OCI-LY1 (cell line): Measurements from ENCODE around the gene RNF144A.

Experiments used
- H2AFZ ChIP-seq: fragments of 200-600 bp; sonication (generic), shearing (Covaris generic); 2 replicates; pipeline ENCODE4 v1.6.0; 2014; ENCODE audit warnings: antibody characterized with exemption, mild to moderate bottlenecking, low read length
- H3F3A ChIP-seq: fragments of 200-600 bp; sonication (generic), shearing (Covaris generic); 2 replicates; pipeline ENCODE4 v1.6.0; 2014; ENCODE audit warnings: mild to moderate bottlenecking, antibody characterized with exemption, low read length, moderate library complexity; ENCODE audit not compliant: insufficient read depth
- H3K27ac ChIP-seq: fragments of 200-600 bp; sonication (generic); 2 replicates; pipeline ENCODE4 v1.5.1; 2014; ENCODE audit warnings: low read length, mixed run types, mild to moderate bottlenecking, low read depth; ENCODE audit not compliant: poor library complexity, severe bottlenecking
- H3K27me3 ChIP-seq: fragments of 200-600 bp; sonication (generic); 2 replicates; pipeline ENCODE4 v1.6.0; 2014; ENCODE audit warnings: antibody characterized with exemption, mild to moderate bottlenecking, low read length, moderate library complexity; ENCODE audit not compliant: insufficient read depth
- H3K36me3 ChIP-seq: fragments of 200-600 bp; sonication (generic); 2 replicates; pipeline ENCODE4 v1.6.1; 2014; ENCODE audit warnings: mild to moderate bottlenecking, antibody characterized with exemption, low read length, moderate library complexity, mixed read lengths; ENCODE audit not compliant: insufficient read depth
- H3K4me1 ChIP-seq: fragments of 200-600 bp; sonication (generic); 2 replicates; pipeline ENCODE4 v1.5.1; 2014; ENCODE audit warnings: mild to moderate bottlenecking, low read length, moderate library complexity; ENCODE audit not compliant: insufficient read depth, severe bottlenecking
- H3K4me2 ChIP-seq: fragments of 200-600 bp; sonication (generic), shearing (Covaris generic); 2 replicates; pipeline ENCODE4 v1.6.1; 2014; ENCODE audit warnings: low read length
- H3K4me3 ChIP-seq: fragments of 200-600 bp; sonication (generic); 2 replicates; pipeline ENCODE4 v1.5.1; 2014; ENCODE audit warnings: low read length, low read depth, mild to moderate bottlenecking, mixed read lengths; ENCODE audit not compliant: poor library complexity, severe bottlenecking
- H3K79me2 ChIP-seq: fragments of 200-600 bp; shearing (Covaris generic); 2 replicates; pipeline ENCODE4 v1.6.1; 2016; ENCODE audit warnings: mixed run types, low read length, mixed read lengths; ENCODE audit not compliant: insufficient read depth
- H3K9ac ChIP-seq: fragments of 200-600 bp; sonication (generic), shearing (Covaris generic); 2 replicates; pipeline ENCODE4 v1.6.1; 2014; ENCODE audit warnings: mild to moderate bottlenecking, low read length, mixed read lengths
- H3K9me2 ChIP-seq: fragments of 200-600 bp; sonication (generic), shearing (Covaris generic); 2 replicates; pipeline ENCODE4 v1.6.1; 2014; ENCODE audit warnings: low read depth, mild to moderate bottlenecking, low read length, mixed read lengths
- H3K9me3 ChIP-seq: fragments of 200-600 bp; shearing (Covaris generic); 2 replicates; pipeline ENCODE4 v1.6.1; 2014; ENCODE audit warnings: low read length, mixed read lengths
- H4K20me1 ChIP-seq: fragments of 200-600 bp; sonication (generic), shearing (Covaris generic); 2 replicates; pipeline ENCODE4 v1.6.0; 2016; ENCODE audit warnings: mild to moderate bottlenecking, low read length; ENCODE audit not compliant: insufficient read depth
- CTCF ChIP-seq: fragments of 200-600 bp; sonication (generic), shearing (Covaris generic); IDR thresholded peaks from 2 replicates; pipeline ENCODE4 v1.5.1; 2017; ENCODE audit warnings: mild to moderate bottlenecking, antibody characterized with exemption, low read length, moderate library complexity, mixed read lengths
- EZH2 ChIP-seq: fragments of 200-600 bp; sonication (generic), shearing (Covaris generic); IDR thresholded peaks from 2 replicates; pipeline ENCODE4 v1.8.0; 2017; ENCODE audit warnings: borderline replicate concordance, mixed run types, mild to moderate bottlenecking, antibody characterized with exemption, low read length, moderate library complexity, mixed read lengths

Gene RNF144A

GRCh38 chr2:6921321-6921922 lies 4.2 kb downstream of the RNF144A start:
- Histone ChIP-seq H3K4me1 (no peaks in the 10 kb centered on the region), H3K4me3 (no peak overlapping the region), H4K20me1 (no peaks in the 10 kb centered on the region), H2AFZ (no peak overlapping the region), H3K27ac (no peak overlapping the region), H3K9me2 (no peaks in the 10 kb centered on the region), H3K4me2 (no peak overlapping the region), H3F3A (no peaks in the 10 kb centered on the region), H3K9ac (no peak overlapping the region), H3K27me3 (no peaks in the 10 kb centered on the region), H3K36me3 (no peaks in the 10 kb centered on the region), H3K79me2 (no peaks in the 10 kb centered on the region), H3K9me3 (no peaks in the 10 kb centered on the region)
- no peak for TF ChIP-seq EZH2
- no peak for TF ChIP-seq CTCF

GRCh38 chr2:6922201-6922656 lies 5.0 kb downstream of the RNF144A start:
- Histone ChIP-seq H3K27ac (no peak overlapping the region), H3K4me2 (no peak overlapping the region), H3K4me1 (no peaks in the 10 kb centered on the region), H2AFZ (no peak overlapping the region), H3K79me2 (no peaks in the 10 kb centered on the region), H3K9me2 (no peaks in the 10 kb centered on the region), H3K9ac (no peak overlapping the region), H4K20me1 (no peaks in the 10 kb centered on the region), H3K9me3 (no peaks in the 10 kb centered on the region), H3K4me3 (no peak overlapping the region), H3F3A (no peaks in the 10 kb centered on the region), H3K36me3 (no peaks in the 10 kb centered on the region), H3K27me3 (no peaks in the 10 kb centered on the region)
- no peak for TF ChIP-seq EZH2
- no peak for TF ChIP-seq CTCF

GRCh38 chr2:6923319-6923718 lies 6.1 kb downstream of the RNF144A start:
- no peak overlapping the region for H2AFZ ChIP-seq
- H3K27me3 ChIP-seq, result no peaks in the 10 kb centered on the region
- no peaks in the 10 kb centered on the region for H3K36me3 ChIP-seq
- H3K9me3 ChIP-seq, result no peaks in the 10 kb centered on the region
- no peak overlapping the region for H3K9ac ChIP-seq
- no peak overlapping the region for H3K27ac ChIP-seq
- TF ChIP-seq CTCF, result no peak
- no peak for TF ChIP-seq EZH2
- no peak overlapping the region for H3K4me3 ChIP-seq
- no peaks in the 10 kb centered on the region for H4K20me1 ChIP-seq
- no peaks in the 10 kb centered on the region for H3F3A ChIP-seq
- H3K9me2 ChIP-seq, result no peaks in the 10 kb centered on the region
- no peaks in the 10 kb centered on the region for H3K4me1 ChIP-seq
- no peak overlapping the region for H3K4me2 ChIP-seq
- no peaks in the 10 kb centered on the region for H3K79me2 ChIP-seq
